ENCODE data around the gene TLL1.

Gene TLL1

GRCh38 chr4:165864271-165864670, 8.8 kb upstream of the TLL1 start:
- no peak for DNase-seq (ENCODE audit: low read depth, low spot score)
- no peak overlapping the region for H3K4me3 ChIP-seq (ENCODE audit: low read depth, low read length)
- POLR2A ChIA-PET = no interaction called here
- CTCF ChIA-PET = interaction anchor here (1.3 kb wide), 1 partner anchor 10 kb away, joined by 3 read pairs; no protein-coding TSS in a partner anchor
- TF ChIP-seq CTCF (IDR thresholded peaks at IDR 0.05; ENCODE audit: insufficient read depth, low read length, missing control alignments) = no peak

GRCh38 chr4:165866019-165866650, 6.9 kb upstream of the TLL1 start:
- no peak for DNase-seq (ENCODE audit: low read depth, low spot score)
- ChIA-PET POLR2A (no interaction called here), CTCF (no interaction called here)
- no peak for TF ChIP-seq CTCF (IDR thresholded peaks at IDR 0.05; ENCODE audit: insufficient read depth, low read length, missing control alignments)
- H3K4me3 ChIP-seq (ENCODE audit: low read depth, low read length) = no peak overlapping the region

- ChIA-PET CTCF (no interaction called here), POLR2A (no interaction called here)
- DNase-seq (ENCODE audit: low read depth, low spot score) = no peak
- H3K4me3 ChIP-seq (ENCODE audit: low read depth, low read length) = no peak overlapping the region
- TF ChIP-seq CTCF (IDR thresholded peaks at IDR 0.05; ENCODE audit: insufficient read depth, low read length, missing control alignments) = no peak
These were observed 5.1 kb upstream of the TLL1 start for GRCh38 chr4:165867961-165868360.

- H3K4me3 ChIP-seq (ENCODE audit: low read depth, low read length) = peak overlapping the region; percentile 46
- ChIA-PET CTCF (no interaction called here), POLR2A (no interaction called here)
- no peak for TF ChIP-seq CTCF (IDR thresholded peaks at IDR 0.05; ENCODE audit: insufficient read depth, low read length, missing control alignments)
- DNase-seq (ENCODE audit: low read depth, low spot score) = no peak
These were observed 448 bp downstream of the TLL1 start for GRCh38 chr4:165873298-165874071.

GRCh38 chr4:165874072-165874790, 1.2 kb downstream of the TLL1 start:
- no peak for TF ChIP-seq CTCF (IDR thresholded peaks at IDR 0.05; ENCODE audit: insufficient read depth, low read length, missing control alignments)
- peak overlapping the region; percentile 46; the same call in 1 of the 2 replicates for H3K4me3 ChIP-seq (ENCODE audit: low read depth, low read length)

More at GRCh38 chr4:165874072-165874790, 1.2 kb downstream of the TLL1 start:
- ChIA-PET POLR2A (no interaction called here), CTCF (interaction anchor here (0.7 kb wide), 1 partner anchor 10 kb away, joined by 3 read pairs; no protein-coding TSS in a partner anchor)
- no peak for DNase-seq (ENCODE audit: low read depth, low spot score)
